CD4-positive, alpha-beta T cell treated with Interleukin-6 for 4 hours (primary cell): ENCODE results near the gene DDX49.
"Not testable (repeated sequence)": the region's sequence is repeated elsewhere in the genome, so short reads cannot be mapped to it uniquely, and the experiment has no call there.

Source experiments
- DNase-seq: peaks from one replicate; pipeline ENCODE4 v3.0.0-alpha.2; 2020; ENCODE audit warnings: mixed read lengths

Gene DDX49

GRCh38 chr19:18913466-18913865, 6.0 kb upstream of the DDX49 start:
- no peak for DNase-seq

- DNase-seq = peak; percentile 17
These were observed 3.9 kb upstream of the DDX49 start for GRCh38 chr19:18915639-18916038.

GRCh38 chr19:18917593-18917992, 1.9 kb upstream of the DDX49 start:
- not testable (repeated sequence) for DNase-seq

- DNase-seq = no peak
These were observed 342 bp downstream of the DDX49 start for GRCh38 chr19:18919900-18920214.

GRCh38 chr19:18920400-18920799, 885 bp downstream of the DDX49 start:
- no peak for DNase-seq

- no peak for DNase-seq
These were observed 2.1 kb downstream of the DDX49 start for GRCh38 chr19:18921593-18921992.

GRCh38 chr19:18922228-18922985, 2.9 kb downstream of the DDX49 start:
- DNase-seq = no peak

GRCh38 chr19:18924684-18925213, 5.2 kb downstream of the DDX49 start:
- DNase-seq = no peak

GRCh38 chr19:18928018-18928805, 8.7 kb downstream of the DDX49 start:
- no peak for DNase-seq

GRCh38 chr19:18929311-18929710, 9.8 kb downstream of the DDX49 start:
- DNase-seq = no peak

- no peak for DNase-seq
These were observed 12.0 kb downstream of the DDX49 start for GRCh38 chr19:18931316-18932162.

GRCh38 chr19:18932216-18932841, 12.8 kb downstream of the DDX49 start:
- peak; percentile 88 for DNase-seq

- DNase-seq = no peak
These were observed 13.8 kb downstream of the DDX49 start for GRCh38 chr19:18933297-18933696.

- no peak for DNase-seq
These were observed 19.6 kb downstream of the DDX49 start for GRCh38 chr19:18939163-18939562.

GRCh38 chr19:18939922-18940768, 20.6 kb downstream of the DDX49 start:
- peak; percentile 10 for DNase-seq

GRCh38 chr19:18940769-18941627, 21.5 kb downstream of the DDX49 start, which contains the start of gene HOMER3:
HOMER3 (minus strand) TSS chr19:18941217; CDS start chr19:18938982, 2,235 bp downstream.
- DNase-seq = peak; percentile 86

- DNase-seq = no peak
These were observed 22.3 kb downstream of the DDX49 start for GRCh38 chr19:18941628-18942354.

- DNase-seq = no peak
These were observed 23.2 kb downstream of the DDX49 start for GRCh38 chr19:18942692-18943091.

GRCh38 chr19:18943465-18943864, 23.9 kb downstream of the DDX49 start:
- DNase-seq = no peak

- no peak for DNase-seq
These were observed 25.8 kb downstream of the DDX49 start for GRCh38 chr19:18945297-18945696.
